ENCODE results near the gene ZNF205. TPM values are rescaled to one million over a fixed set of nuclear protein-coding genes. Genes with fewer than 3 reads are reported as not detected.
A peak's percentile ranks its signal among the peaks of the same experiment; 100 is the strongest.

Gene ZNF205
- total and polyA plus RNA-seq, 9 of the 15 experiments (the other 6 are each of a cell fraction or from before 2014, with no cell fraction given): 2.4 to 11.8 (median 5.1) TPM; not detected in 2

DNA sequence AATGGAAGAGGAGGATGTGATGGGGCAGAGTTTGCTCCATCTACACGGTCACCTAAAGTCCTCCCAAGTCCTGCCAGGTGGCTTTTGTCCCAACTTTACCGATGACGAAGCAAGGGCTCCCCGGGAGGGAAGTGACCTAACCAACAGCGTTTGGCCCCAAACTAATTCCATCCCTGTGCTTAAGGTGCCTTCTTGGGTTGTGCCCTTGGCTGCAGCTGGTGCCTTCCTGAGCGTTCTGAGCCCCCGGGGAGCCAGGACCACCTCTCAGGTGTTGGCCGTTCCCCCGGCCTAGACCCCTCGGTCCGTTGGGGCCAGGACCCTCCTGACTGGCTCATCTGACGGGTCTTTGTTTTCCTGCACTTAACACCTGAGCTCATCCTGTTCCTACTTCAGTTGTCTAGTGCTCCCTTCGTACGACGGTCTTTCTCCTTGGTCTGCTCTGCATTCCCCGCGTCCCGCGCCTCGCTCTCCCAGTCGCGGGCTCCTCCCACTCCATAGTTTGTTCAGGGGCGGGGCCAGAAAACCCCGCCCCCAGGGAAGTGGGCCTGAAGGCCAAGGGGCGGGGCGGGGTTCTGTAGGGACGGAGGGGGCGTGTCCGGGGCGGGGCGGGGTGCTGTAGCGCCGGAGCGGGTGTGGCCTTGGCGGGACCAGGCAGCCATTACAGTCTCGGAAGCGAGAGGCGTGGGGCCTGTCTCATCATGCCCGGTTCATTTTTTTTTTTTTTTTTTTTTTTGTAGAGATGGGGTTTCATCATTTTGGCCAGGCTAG lies 12.5 kb upstream of the ZNF205 start (continued):
- TF ChIP-seq, protein P1, sequence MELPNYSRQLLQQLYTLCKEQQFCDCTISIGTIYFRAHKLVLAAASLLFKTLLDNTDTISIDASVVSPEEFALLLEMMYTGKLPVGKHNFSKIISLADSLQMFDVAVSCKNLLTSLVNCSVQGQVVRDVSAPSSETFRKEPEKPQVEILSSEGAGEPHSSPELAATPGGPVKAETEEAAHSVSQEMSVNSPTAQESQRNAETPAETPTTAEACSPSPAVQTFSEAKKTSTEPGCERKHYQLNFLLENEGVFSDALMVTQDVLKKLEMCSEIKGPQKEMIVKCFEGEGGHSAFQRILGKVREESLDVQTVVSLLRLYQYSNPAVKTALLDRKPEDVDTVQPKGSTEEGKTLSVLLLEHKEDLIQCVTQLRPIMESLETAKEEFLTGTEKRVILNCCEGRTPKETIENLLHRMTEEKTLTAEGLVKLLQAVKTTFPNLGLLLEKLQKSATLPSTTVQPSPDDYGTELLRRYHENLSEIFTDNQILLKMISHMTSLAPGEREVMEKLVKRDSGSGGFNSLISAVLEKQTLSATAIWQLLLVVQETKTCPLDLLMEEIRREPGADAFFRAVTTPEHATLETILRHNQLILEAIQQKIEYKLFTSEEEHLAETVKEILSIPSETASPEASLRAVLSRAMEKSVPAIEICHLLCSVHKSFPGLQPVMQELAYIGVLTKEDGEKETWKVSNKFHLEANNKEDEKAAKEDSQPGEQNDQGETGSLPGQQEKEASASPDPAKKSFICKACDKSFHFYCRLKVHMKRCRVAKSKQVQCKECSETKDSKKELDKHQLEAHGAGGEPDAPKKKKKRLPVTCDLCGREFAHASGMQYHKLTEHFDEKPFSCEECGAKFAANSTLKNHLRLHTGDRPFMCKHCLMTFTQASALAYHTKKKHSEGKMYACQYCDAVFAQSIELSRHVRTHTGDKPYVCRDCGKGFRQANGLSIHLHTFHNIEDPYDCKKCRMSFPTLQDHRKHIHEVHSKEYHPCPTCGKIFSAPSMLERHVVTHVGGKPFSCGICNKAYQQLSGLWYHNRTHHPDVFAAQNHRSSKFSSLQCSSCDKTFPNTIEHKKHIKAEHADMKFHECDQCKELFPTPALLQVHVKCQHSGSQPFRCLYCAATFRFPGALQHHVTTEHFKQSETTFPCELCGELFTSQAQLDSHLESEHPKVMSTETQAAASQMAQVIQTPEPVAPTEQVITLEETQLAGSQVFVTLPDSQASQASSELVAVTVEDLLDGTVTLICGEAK (IDR thresholded peaks at IDR 0.05): peak; percentile 66
- TF ChIP-seq, protein P1 (CRISPR knock-in tag; IDR thresholded peaks at IDR 0.05): no peak
- TF ChIP-seq ZBTB26 (CRISPR knock-in tag; IDR thresholded peaks at IDR 0.05) (no peak), FOXK1 (CRISPR knock-in tag; IDR thresholded peaks at IDR 0.05; ENCODE audit: borderline replicate concordance) (peak; percentile 52; the same call in 1 of the 2 replicates), SMARCB1 (IDR thresholded peaks at IDR 0.05; ENCODE audit: insufficient read length, low read depth) (no peak), CBX1 (IDR thresholded peaks at IDR 0.05; ENCODE audit: low read depth) (0 out of 2 replicates have a peak, but pooled peaks have one; percentile 28), TAF1 (IDR thresholded peaks at IDR 0.05; ENCODE audit: control insufficient read depth, extremely low read depth, insufficient read depth, low read length, severe bottlenecking) (peak; percentile 36), TFAP4 (CRISPR knock-in tag; IDR thresholded peaks at IDR 0.05; ENCODE audit: borderline replicate concordance) (no peak), MTA1 (IDR thresholded peaks at IDR 0.05; ENCODE audit: borderline replicate concordance) (no peak), USF1 (CRISPR knock-in tag; IDR thresholded peaks at IDR 0.05) (no peak), SUPT5H (IDR thresholded peaks at IDR 0.05) (peak; percentile 56), TBP (optimal IDR thresholded peaks at IDR 0.05; ENCODE audit: low read depth, low read length) (peak; percentile 52)
- TF ChIP-seq, protein P2, sequence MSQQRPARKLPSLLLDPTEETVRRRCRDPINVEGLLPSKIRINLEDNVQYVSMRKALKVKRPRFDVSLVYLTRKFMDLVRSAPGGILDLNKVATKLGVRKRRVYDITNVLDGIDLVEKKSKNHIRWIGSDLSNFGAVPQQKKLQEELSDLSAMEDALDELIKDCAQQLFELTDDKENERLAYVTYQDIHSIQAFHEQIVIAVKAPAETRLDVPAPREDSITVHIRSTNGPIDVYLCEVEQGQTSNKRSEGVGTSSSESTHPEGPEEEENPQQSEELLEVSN (IDR thresholded peaks at IDR 0.05; ENCODE audit: borderline replicate concordance in 1 of 2, extremely low read depth in 1 of 2, insufficient read depth in 1 of 2, insufficient read length in 1 of 2, low read depth in 1 of 2, low read length in 1 of 2, poor library complexity in 1 of 2, severe bottlenecking in 1 of 2): peak in 1 of 2 experiments; percentile 78
